Retina (tissue), 1 donor: ENCODE measurements around the gene DLG2.
"Not testable (repeated sequence)": the region's sequence is repeated elsewhere in the genome, so short reads cannot be mapped to it uniquely, and the experiment has no call there.

ENCODE experiments used
- DNase-seq: peaks from one replicate; pipeline ENCODE4 v3.0.0-alpha.2; 2016

Gene DLG2

GRCh38 chr11:83454674-83455073, 2172.5 kb downstream of the DLG2 start:
- no peak for DNase-seq

GRCh38 chr11:83449338-83449913, 2177.7 kb downstream of the DLG2 start:
- DNase-seq = no peak

GRCh38 chr11:83448686-83449085, 2178.5 kb downstream of the DLG2 start:
- no peak for DNase-seq

- not testable (repeated sequence) for DNase-seq
Measured at GRCh38 chr11:83443880-83444279, 2183.3 kb downstream of the DLG2 start.

GRCh38 chr11:83441601-83442000, 2185.5 kb downstream of the DLG2 start:
- DNase-seq = no peak

GRCh38 chr11:83441171-83441570, 2186.0 kb downstream of the DLG2 start:
- DNase-seq = no peak

- no peak for DNase-seq
Measured at GRCh38 chr11:83438438-83438837, 2188.7 kb downstream of the DLG2 start.

- DNase-seq = no peak
Measured at GRCh38 chr11:83437939-83438338, 2189.2 kb downstream of the DLG2 start.

GRCh38 chr11:83436855-83437254, 2190.3 kb downstream of the DLG2 start:
- DNase-seq = no peak

- not testable (repeated sequence) for DNase-seq
Measured at GRCh38 chr11:83434812-83435211, 2192.3 kb downstream of the DLG2 start.

- DNase-seq = no peak
Measured at GRCh38 chr11:83427943-83428342, 2199.2 kb downstream of the DLG2 start.

GRCh38 chr11:83427501-83427900, 2199.6 kb downstream of the DLG2 start:
- DNase-seq = no peak

GRCh38 chr11:83425137-83425466, 2202.0 kb downstream of the DLG2 start:
- no peak for DNase-seq

GRCh38 chr11:83424376-83425136, 2202.6 kb downstream of the DLG2 start:
- no peak for DNase-seq

- not testable (repeated sequence) for DNase-seq
Measured at GRCh38 chr11:83422641-83423040, 2204.5 kb downstream of the DLG2 start.

GRCh38 chr11:83410605-83411565, 2216.3 kb downstream of the DLG2 start:
- DNase-seq = no peak

- DNase-seq = no peak
Measured at GRCh38 chr11:83409891-83410290, 2217.3 kb downstream of the DLG2 start.

GRCh38 chr11:83409476-83409875, 2217.7 kb downstream of the DLG2 start:
- no peak for DNase-seq

- no peak for DNase-seq
Measured at GRCh38 chr11:83408946-83409345, 2218.2 kb downstream of the DLG2 start.
